WTC11 (cell line): ENCODE results near the gene HPSE2. TPM values are rescaled to one million over a fixed set of nuclear protein-coding genes. Genes with fewer than 3 reads are reported as not detected.

ENCODE experiments used
- ATAC-seq: fragments of 200-7000 bp; cut with Tn5 transposase; 2 replicates; pipeline ENCODE4 v1.10.0; 2021; ENCODE audit warnings: mild to moderate bottlenecking, moderate library complexity
- CTCF ChIA-PET: fragments of 300-600 bp; sonication (Branson Sonifier 250); formaldehyde crosslinking; loops from one replicate; lab custom pipeline; 2021; ENCODE audit warnings: antibody characterized with exemption; lab: Charles Lee
- POLR2A ChIA-PET: fragments of 350-600 bp; sonication (Branson Sonifier 250); formaldehyde crosslinking; loops from one replicate; lab custom pipeline; 2021; ENCODE audit warnings: antibody characterized with exemption; lab: Charles Lee
- DNase-seq: peaks from one replicate; pipeline ENCODE4 v3.0.0; 2021; ENCODE audit warnings: low spot score
- H3K27ac Mint-ChIP-seq: 2 replicates; pipeline ENCODE4 v1.8.0; 2021; ENCODE audit warnings: mixed read lengths
- H3K27me3 Mint-ChIP-seq: 2 replicates; pipeline ENCODE4 v1.8.0; 2021; ENCODE audit warnings: low read depth, mild to moderate bottlenecking, moderate library complexity, mixed read lengths
- H3K36me3 Mint-ChIP-seq: 2 replicates; pipeline ENCODE4 v1.8.0; 2021; ENCODE audit warnings: mixed read lengths
- H3K4me1 Mint-ChIP-seq: 2 replicates; pipeline ENCODE4 v1.8.0; 2022; ENCODE audit warnings: mixed read lengths
- H3K4me3 Mint-ChIP-seq: 2 replicates; pipeline ENCODE4 v1.8.0; 2021; ENCODE audit warnings: mild to moderate bottlenecking, moderate library complexity, mixed read lengths
- H3K9me3 Mint-ChIP-seq: 2 replicates; pipeline ENCODE4 v1.8.0; 2021; ENCODE audit warnings: mixed read lengths
- AR ChIP-seq: fragments of 250-450 bp; sonication (Bioruptor Pico); IDR thresholded peaks from 2 replicates; pipeline ENCODE4 v1.9.0; 2021; ENCODE audit warnings: mild to moderate bottlenecking
- ATF3 ChIP-seq: sonication (generic); formaldehyde crosslinking; conservative IDR thresholded peaks from 2 replicates; pipeline ENCODE4 v1.8.1; 2022; ENCODE audit warnings: mild to moderate bottlenecking, missing genetic modification reagents
- CDX4 ChIP-seq: fragments of 250-450 bp; sonication (Bioruptor Pico); IDR thresholded peaks from 2 replicates; pipeline ENCODE4 v1.9.0; 2021; ENCODE audit warnings: moderate library complexity, mild to moderate bottlenecking, inconsistent platforms, borderline replicate concordance
- CREM ChIP-seq: sonication (generic); formaldehyde crosslinking; IDR thresholded peaks from 2 replicates; pipeline ENCODE4 v1.8.1; 2022; ENCODE audit warnings: mild to moderate bottlenecking, missing genetic modification reagents, moderate library complexity
- E2F4 ChIP-seq: sonication (generic); formaldehyde crosslinking; IDR thresholded peaks from 2 replicates; pipeline ENCODE4 v1.8.1; 2022; ENCODE audit warnings: low read depth, mild to moderate bottlenecking, moderate library complexity, missing genetic modification reagents, borderline replicate concordance
- EMX1 ChIP-seq: fragments of 250-450 bp; sonication (Bioruptor Pico); IDR thresholded peaks from 2 replicates; pipeline ENCODE4 v1.8.0; 2021; ENCODE audit warnings: mild to moderate bottlenecking
- ESRRA ChIP-seq: sonication (generic); formaldehyde crosslinking; IDR thresholded peaks from 2 replicates; pipeline ENCODE4 v1.8.1; 2022; ENCODE audit warnings: mild to moderate bottlenecking, missing genetic modification reagents, borderline replicate concordance
- ETV6 ChIP-seq: sonication (generic); formaldehyde crosslinking; IDR thresholded peaks from 2 replicates; pipeline ENCODE4 v1.8.1; 2022; ENCODE audit warnings: mild to moderate bottlenecking, missing genetic modification reagents
- FOXP1 ChIP-seq: sonication (generic); formaldehyde crosslinking; IDR thresholded peaks from 2 replicates; pipeline ENCODE4 v1.8.0; 2022; ENCODE audit warnings: missing genetic modification reagents, mild to moderate bottlenecking, moderate library complexity, borderline replicate concordance
- MXD4 ChIP-seq: fragments of 250-450 bp; sonication (Bioruptor Pico); IDR thresholded peaks from 2 replicates; pipeline ENCODE4 v1.8.0; 2021; ENCODE audit warnings: mild to moderate bottlenecking, moderate library complexity, borderline replicate concordance
- NR2C2 ChIP-seq: sonication (generic); formaldehyde crosslinking; IDR thresholded peaks from 2 replicates; pipeline ENCODE4 v1.8.0; 2022; ENCODE audit warnings: mild to moderate bottlenecking, missing genetic modification reagents
- PREB ChIP-seq: sonication (generic); formaldehyde crosslinking; IDR thresholded peaks from 2 replicates; pipeline ENCODE4 v1.8.1; 2022; ENCODE audit warnings: mild to moderate bottlenecking, missing genetic modification reagents, moderate library complexity, borderline replicate concordance
- RELA ChIP-seq: sonication (generic); formaldehyde crosslinking; IDR thresholded peaks from 2 replicates; pipeline ENCODE4 v1.8.1; 2022; ENCODE audit warnings: missing genetic modification reagents, mild to moderate bottlenecking, borderline replicate concordance
- RORB ChIP-seq: fragments of 250-450 bp; sonication (Bioruptor Pico); IDR thresholded peaks from 2 replicates; pipeline ENCODE4 v1.9.0; 2021; ENCODE audit warnings: mild to moderate bottlenecking
- SMAD4 ChIP-seq: sonication (generic); formaldehyde crosslinking; IDR thresholded peaks from 2 replicates; pipeline ENCODE4 v1.8.0; 2022; ENCODE audit warnings: mild to moderate bottlenecking, missing genetic modification reagents
- SP1 ChIP-seq: sonication (generic); formaldehyde crosslinking; conservative IDR thresholded peaks from 2 replicates; pipeline ENCODE4 v1.8.1; 2022; ENCODE audit warnings: missing genetic modification reagents
- TEAD1 ChIP-seq: sonication (generic); formaldehyde crosslinking; IDR thresholded peaks from 2 replicates; pipeline ENCODE4 v1.8.0; 2022; ENCODE audit warnings: mild to moderate bottlenecking, missing genetic modification reagents
- ZNF138 ChIP-seq: sonication (generic); formaldehyde crosslinking; conservative IDR thresholded peaks from 2 replicates; pipeline ENCODE4 v1.8.1; 2022; ENCODE audit warnings: mild to moderate bottlenecking, moderate library complexity, missing genetic modification reagents
- ZNF281 ChIP-seq: sonication (generic); formaldehyde crosslinking; IDR thresholded peaks from 2 replicates; pipeline ENCODE4 v1.8.0; 2023; ENCODE audit warnings: mild to moderate bottlenecking, missing genetic modification reagents
- total RNA-seq: library from RNA; stranded (reverse); gene quantifications from 3 replicates; pipeline ENCODE4 v1.2.3, GENCODE V29; 2021

HPSE2 gene
- total RNA-seq, 1 experiment from 2014 or later, result 0.66 TPM

GRCh38 chr10:98649170-98649569 is 586.5 kb downstream of the HPSE2 start (continued):
- no peak for TF ChIP-seq AR (CRISPR knock-in tag)

- 0 out of 2 replicates have a peak, but pooled peaks have one; percentile 45 for TF ChIP-seq ETV6 (CRISPR knock-in tag)
- TF ChIP-seq FOXP1 (CRISPR knock-in tag), result no peak
- H3K27me3 Mint-ChIP-seq, result no peaks in the 10 kb centered on the region
- CTCF ChIA-PET, result interaction anchor here (1.2 to 2.8 kb wide), 3 partner anchors 29 to 224 kb away, joined by 3 to 13 read pairs (median 6); no protein-coding TSS in a partner anchor
- H3K27ac Mint-ChIP-seq, result peak overlapping the region; percentile 96
- no peaks in the 10 kb centered on the region for H3K36me3 Mint-ChIP-seq
- POLR2A ChIA-PET, result no interaction called here
- peaks cover 1% of the 10 kb centered on the region; the same call in 1 of the 2 replicates for H3K9me3 Mint-ChIP-seq
- ATAC-seq (peak; percentile 93), DNase-seq (peak; percentile 35)
- peaks cover 44% of the 10 kb centered on the region for H3K4me1 Mint-ChIP-seq
- H3K4me3 Mint-ChIP-seq, result peak overlapping the region; percentile 34
Observed at GRCh38 chr10:98646998-98647917, 588.4 kb downstream of the HPSE2 start.

GRCh38 chr10:98644466-98644865 is 591.2 kb downstream of the HPSE2 start:
- ChIA-PET POLR2A (no interaction called here), CTCF (interaction anchor here (1.0 kb wide), 1 partner anchor 177 kb away, joined by 3 read pairs; no protein-coding TSS in a partner anchor)
- ATAC-seq (no peak), DNase-seq (no peak)
- TF ChIP-seq RORB (CRISPR knock-in tag) (no peak), ATF3 (no peak), SP1 (CRISPR knock-in tag) (no peak), MXD4 (CRISPR knock-in tag) (no peak), ESRRA (CRISPR knock-in tag) (no peak), NR2C2 (no peak), ZNF138 (CRISPR knock-in tag) (no peak), EMX1 (CRISPR knock-in tag) (no peak), PREB (CRISPR knock-in tag) (no peak), ZNF281 (no peak), E2F4 (CRISPR knock-in tag) (no peak), TEAD1 (CRISPR knock-in tag) (no peak), RELA (no peak), SMAD4 (CRISPR knock-in tag) (no peak), CDX4 (CRISPR knock-in tag) (no peak), CREM (CRISPR knock-in tag) (no peak)
- no peaks in the 10 kb centered on the region for H3K9me3 Mint-ChIP-seq
- no peaks in the 10 kb centered on the region for H3K36me3 Mint-ChIP-seq
- no peak overlapping the region for H3K4me3 Mint-ChIP-seq
- H3K27ac Mint-ChIP-seq, result no peak overlapping the region
- H3K4me1 Mint-ChIP-seq, result peaks cover 49% of the 10 kb centered on the region
- H3K27me3 Mint-ChIP-seq, result no peaks in the 10 kb centered on the region
